ENCODE data around the gene KSR2.
"Not testable (repeated sequence)": the region's sequence is repeated elsewhere in the genome, so short reads cannot be mapped to it uniquely, and the experiment has no call there.

Gene KSR2

GRCh38 chr12:117742721-117743120, 226.1 kb downstream of the KSR2 start:
- intact Hi-C loops (cut with DNase I; ENCODE audit: low total_unique reads): no loop called here
- no peak for DNase-seq
- Histone ChIP-seq H3K4me3 (no peak overlapping the region), H3K9me3 (no peaks in the 10 kb centered on the region), H3K4me1 (no peaks in the 10 kb centered on the region), H3K27me3 (no peaks in the 10 kb centered on the region), H3K36me3 (no peaks in the 10 kb centered on the region), H3K27ac (no peak overlapping the region)
- no peak for TF ChIP-seq CTCF (IDR thresholded peaks at IDR 0.05)

GRCh38 chr12:117738233-117738632, 230.6 kb downstream of the KSR2 start:
- TF ChIP-seq CTCF (IDR thresholded peaks at IDR 0.05): no peak
- no peaks in the 10 kb centered on the region for H3K4me1 ChIP-seq
- DNase-seq: no peak
- intact Hi-C loops (cut with DNase I; ENCODE audit: low total_unique reads): no loop called here
- H3K27me3 ChIP-seq: no peaks in the 10 kb centered on the region
- H3K27ac ChIP-seq: no peak overlapping the region
- no peaks in the 10 kb centered on the region for H3K9me3 ChIP-seq
- no peak overlapping the region for H3K4me3 ChIP-seq
- no peaks in the 10 kb centered on the region for H3K36me3 ChIP-seq

DNA sequence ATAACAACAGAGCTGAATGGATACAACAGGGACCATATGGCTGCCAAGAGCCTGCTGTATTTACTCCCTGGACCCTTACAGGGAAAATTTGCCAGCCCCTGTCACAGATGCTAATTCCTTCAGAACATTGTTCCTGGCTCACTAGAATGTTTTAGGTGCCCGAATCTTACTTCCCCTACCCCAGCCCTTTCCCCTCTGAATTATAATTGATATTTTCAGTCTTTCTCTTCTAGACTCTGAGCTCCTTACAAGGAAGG, 235.3 kb downstream of the KSR2 start:
- TF ChIP-seq CTCF (IDR thresholded peaks at IDR 0.05): no peak
- no peaks in the 10 kb centered on the region for H3K4me1 ChIP-seq
- H3K4me3 ChIP-seq: no peak overlapping the region
- H3K27me3 ChIP-seq: no peaks in the 10 kb centered on the region
- H3K9me3 ChIP-seq: no peaks in the 10 kb centered on the region
- intact Hi-C loops (cut with DNase I; ENCODE audit: low total_unique reads): no loop called here
- H3K27ac ChIP-seq: no peak overlapping the region
- no peak for DNase-seq
- H3K36me3 ChIP-seq: no peaks in the 10 kb centered on the region

GRCh38 chr12:117732761-117733548, 235.8 kb downstream of the KSR2 start:
- Histone ChIP-seq H3K36me3 (no peaks in the 10 kb centered on the region), H3K27me3 (no peaks in the 10 kb centered on the region), H3K4me3 (no peak overlapping the region), H3K4me1 (no peaks in the 10 kb centered on the region), H3K27ac (no peak overlapping the region), H3K9me3 (no peaks in the 10 kb centered on the region)
- no peak for TF ChIP-seq CTCF (IDR thresholded peaks at IDR 0.05)
- DNase-seq: no peak
- intact Hi-C loops (cut with DNase I; ENCODE audit: low total_unique reads): no loop called here

- H3K36me3 ChIP-seq; DNase-seq; H3K4me1 ChIP-seq; intact Hi-C loops (cut with DNase I; ENCODE audit: low total_unique reads); H3K9me3 ChIP-seq; H3K27me3 ChIP-seq; H3K27ac ChIP-seq; H3K4me3 ChIP-seq: not testable (repeated sequence)
Observed at GRCh38 chr12:117731131-117731530, 237.7 kb downstream of the KSR2 start.

- Histone ChIP-seq H3K4me1 (no peaks in the 10 kb centered on the region), H3K27ac (no peak overlapping the region), H3K4me3 (no peak overlapping the region), H3K36me3 (no peaks in the 10 kb centered on the region), H3K9me3 (no peaks in the 10 kb centered on the region), H3K27me3 (no peaks in the 10 kb centered on the region)
- intact Hi-C loops (cut with DNase I; ENCODE audit: low total_unique reads): no loop called here
- no peak for DNase-seq
- no peak for TF ChIP-seq CTCF (IDR thresholded peaks at IDR 0.05)
Observed at GRCh38 chr12:117727301-117727700, 241.5 kb downstream of the KSR2 start.
